Mononuclear cell (primary cell): ENCODE results near the gene JAGN1. TPM values are rescaled to one million over a fixed set of nuclear protein-coding genes. Genes with fewer than 3 reads are reported as not detected.

Experiments used
- H3K27me3 ChIP-seq: 2 replicates; pipeline ENCODE4 v1.6.0; 2011; ENCODE audit warnings: low read length, control low read depth; ENCODE audit not compliant: insufficient read depth
- H3K4me1 ChIP-seq: 2 replicates; pipeline ENCODE4 v1.5.1; 2011; ENCODE audit warnings: mild to moderate bottlenecking, low read length, control low read depth; ENCODE audit not compliant: insufficient read depth
- H3K4me3 ChIP-seq: 2 replicates; pipeline ENCODE4 v1.5.1; 2011; ENCODE audit warnings: mild to moderate bottlenecking, low read length, moderate library complexity
- H3K9me3 ChIP-seq: 2 replicates; pipeline ENCODE4 v1.5.1; 2011; ENCODE audit warnings: low read depth, mild to moderate bottlenecking, control low read depth, low read length
- total RNA-seq: library from RNA; depleted of rRNA; stranded (reverse); fragments of >200 nt; gene quantifications from one replicate; pipeline ENCODE4 v1.2.3, GENCODE V29; 2012

Gene JAGN1
- total RNA-seq, 1 donor = 15.0 TPM

DNA sequence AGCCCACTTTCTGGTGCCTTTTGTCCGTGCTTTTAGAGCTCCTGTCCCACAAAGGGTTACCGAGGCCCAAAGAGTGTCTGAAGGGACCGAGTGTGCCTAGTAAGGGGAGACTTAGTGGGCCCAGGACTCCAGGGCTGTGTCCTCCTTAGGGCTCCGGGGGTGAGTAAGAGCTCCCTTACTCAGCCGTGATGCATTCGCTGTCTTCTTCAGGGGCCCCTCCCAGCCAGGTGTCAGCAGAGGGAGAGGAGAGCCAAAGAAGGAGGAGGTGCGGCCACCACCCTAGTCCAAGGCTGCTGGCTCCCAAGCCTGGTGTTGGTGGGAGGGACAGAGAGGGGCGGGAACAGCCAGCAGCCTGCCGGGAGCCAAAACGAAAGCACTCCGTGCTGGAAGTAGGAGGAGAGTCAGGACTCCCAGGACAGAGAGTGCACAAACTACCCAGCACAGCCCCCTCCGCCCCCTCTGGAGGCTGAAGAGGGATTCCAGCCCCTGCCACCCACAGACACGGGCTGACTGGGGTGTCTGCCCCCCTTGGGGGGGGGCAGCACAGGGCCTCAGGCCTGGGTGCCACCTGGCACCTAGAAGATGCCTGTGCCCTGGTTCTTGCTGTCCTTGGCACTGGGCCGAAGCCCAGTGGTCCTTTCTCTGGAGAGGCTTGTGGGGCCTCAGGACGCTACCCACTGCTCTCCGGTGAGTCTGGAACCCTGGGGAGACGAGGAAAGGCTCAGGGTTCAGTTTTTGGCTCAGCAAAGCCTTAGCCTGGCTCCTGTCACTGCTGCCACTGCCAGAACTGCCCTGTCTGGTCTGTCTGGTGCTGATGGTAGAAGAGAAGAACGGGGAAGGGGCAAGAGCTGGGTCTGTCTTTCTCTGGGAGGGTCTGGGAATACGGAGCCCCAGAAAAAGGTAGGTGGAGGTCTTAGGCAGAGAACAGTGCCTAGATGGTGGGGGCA, 26.6 kb downstream of the JAGN1 start, which contains the start of gene IL17RC:
IL17RC (plus strand) TSS at position 365 of the 947 bp plus-strand sequence; CDS start at position 583, 218 bp downstream.
- no peaks in the 10 kb centered on the region for H3K9me3 ChIP-seq
- H3K27me3 ChIP-seq = no peaks in the 10 kb centered on the region
- peaks cover 38% of the 10 kb centered on the region for H3K4me1 ChIP-seq
- peak within 1 kb of the TSS; percentile 42 for H3K4me3 ChIP-seq

DNA sequence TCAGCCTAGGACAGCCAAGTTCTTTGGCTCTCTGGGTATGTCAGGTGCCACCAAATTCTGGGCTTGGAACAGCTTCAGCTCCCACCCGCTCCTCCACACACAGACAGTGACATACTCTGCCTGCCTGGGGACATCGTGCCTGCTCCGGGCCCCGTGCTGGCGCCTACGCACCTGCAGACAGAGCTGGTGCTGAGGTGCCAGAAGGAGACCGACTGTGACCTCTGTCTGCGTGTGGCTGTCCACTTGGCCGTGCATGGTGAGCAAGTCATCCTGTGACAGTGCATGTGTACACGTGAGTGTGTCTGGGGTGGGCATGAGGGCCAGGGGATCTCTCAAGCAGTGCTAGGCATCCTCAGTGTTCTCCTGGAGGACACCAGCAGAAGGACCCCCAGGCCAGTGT, 27.4 kb downstream of the JAGN1 start:
- Histone ChIP-seq H3K27me3 (no peaks in the 10 kb centered on the region), H3K4me3 (no peak overlapping the region), H3K4me1 (peaks cover 31% of the 10 kb centered on the region), H3K9me3 (no peaks in the 10 kb centered on the region)

DNA sequence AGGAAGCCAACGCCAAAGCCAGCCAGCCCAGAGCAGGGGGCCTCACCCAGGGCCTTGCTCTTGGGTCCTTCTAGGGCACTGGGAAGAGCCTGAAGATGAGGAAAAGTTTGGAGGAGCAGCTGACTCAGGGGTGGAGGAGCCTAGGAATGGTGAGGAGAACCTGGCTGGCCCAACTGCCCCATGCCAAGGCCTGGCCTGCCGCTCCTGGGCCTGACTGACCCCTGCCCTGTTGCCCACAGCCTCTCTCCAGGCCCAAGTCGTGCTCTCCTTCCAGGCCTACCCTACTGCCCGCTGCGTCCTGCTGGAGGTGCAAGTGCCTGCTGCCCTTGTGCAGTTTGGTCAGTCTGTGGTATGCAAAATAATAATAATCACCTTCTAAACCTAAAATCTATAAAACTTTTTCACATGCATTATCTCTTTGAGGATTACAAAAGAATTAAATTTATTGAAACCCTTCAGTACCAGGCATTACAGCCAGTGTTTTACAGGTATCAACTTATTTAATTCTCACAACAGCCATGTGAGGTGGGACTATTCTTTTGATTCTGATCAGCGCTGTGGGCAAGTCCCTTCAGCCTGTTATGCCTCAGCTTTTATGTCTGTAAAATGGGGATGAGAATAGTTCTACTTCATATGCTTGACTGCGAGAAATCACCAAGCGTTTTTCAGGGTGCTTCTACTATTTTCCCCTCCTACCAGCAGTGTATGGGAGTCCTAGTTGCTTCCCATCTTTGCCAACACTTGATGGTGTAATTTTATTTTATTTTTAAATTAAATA, 28.0 kb downstream of the JAGN1 start:
- H3K27me3 ChIP-seq = no peaks in the 10 kb centered on the region
- no peaks in the 10 kb centered on the region for H3K9me3 ChIP-seq
- no peak overlapping the region for H3K4me3 ChIP-seq
- peaks cover 29% of the 10 kb centered on the region for H3K4me1 ChIP-seq

DNA sequence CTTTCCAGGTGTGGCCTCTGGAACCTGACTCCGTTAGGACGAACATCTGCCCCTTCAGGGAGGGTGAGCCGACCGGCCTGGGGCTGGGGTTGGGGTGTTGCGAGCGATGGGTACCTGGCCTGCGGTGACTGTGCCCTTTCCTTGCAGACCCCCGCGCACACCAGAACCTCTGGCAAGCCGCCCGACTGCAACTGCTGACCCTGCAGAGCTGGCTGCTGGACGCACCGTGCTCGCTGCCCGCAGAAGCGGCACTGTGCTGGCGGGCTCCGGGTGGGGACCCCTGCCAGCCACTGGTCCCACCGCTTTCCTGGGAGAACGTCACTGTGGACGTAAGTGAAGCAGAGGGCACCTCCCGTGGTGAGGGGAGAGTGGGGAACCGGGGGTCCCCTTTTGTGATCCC, 37.7 kb downstream of the JAGN1 start:
- Histone ChIP-seq H3K4me3 (no peak overlapping the region), H3K27me3 (no peaks in the 10 kb centered on the region), H3K4me1 (peaks cover 10% of the 10 kb centered on the region)

DNA sequence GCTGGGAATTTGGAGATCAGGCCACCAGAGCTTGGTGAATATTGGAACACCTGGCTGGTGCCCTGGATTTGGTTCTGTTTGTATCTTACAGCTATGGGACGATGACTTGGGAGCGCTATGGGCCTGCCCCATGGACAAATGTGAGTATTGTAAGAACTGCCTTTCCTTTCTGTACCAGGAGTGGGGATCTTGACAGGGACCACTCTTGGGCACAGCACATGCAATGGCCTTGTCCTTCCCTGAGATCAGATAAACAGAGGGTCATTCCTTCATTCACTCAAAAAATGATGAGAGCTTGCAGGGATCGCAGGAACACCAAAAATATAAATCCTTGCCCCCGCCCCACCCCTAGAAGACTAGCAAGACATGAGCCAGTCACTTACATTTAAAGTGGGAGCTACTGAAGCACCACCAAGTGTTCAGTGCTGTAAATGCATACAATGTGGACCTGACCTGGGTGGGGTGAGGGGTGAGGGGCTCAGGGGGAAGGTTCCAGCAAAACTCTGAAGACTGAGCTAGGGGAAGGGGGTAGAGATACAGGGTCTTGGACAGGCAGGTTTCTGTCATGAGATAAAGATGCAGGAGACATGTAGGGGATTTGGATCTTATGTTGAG, 40.5 kb downstream of the JAGN1 start:
- Histone ChIP-seq H3K4me1 (peaks cover 31% of the 10 kb centered on the region), H3K27me3 (no peaks in the 10 kb centered on the region), H3K4me3 (no peak overlapping the region), H3K9me3 (no peaks in the 10 kb centered on the region)

More for the DNA sequence above, 37.7 kb downstream of the JAGN1 start:
- no peaks in the 10 kb centered on the region for H3K9me3 ChIP-seq

DNA sequence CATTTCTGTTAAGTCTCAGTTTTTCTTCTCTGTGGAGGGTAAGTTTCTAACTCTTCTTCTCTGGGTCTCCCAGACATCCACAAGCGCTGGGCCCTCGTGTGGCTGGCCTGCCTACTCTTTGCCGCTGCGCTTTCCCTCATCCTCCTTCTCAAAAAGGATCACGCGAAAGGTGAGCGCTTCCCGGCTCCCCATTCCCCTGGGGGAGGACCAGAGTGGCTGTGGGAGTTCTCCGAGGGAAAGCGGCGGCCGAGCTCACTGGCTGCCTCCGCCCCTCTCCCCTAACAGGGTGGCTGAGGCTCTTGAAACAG, 42.1 kb downstream of the JAGN1 start:
- H3K4me1 ChIP-seq = peaks cover 33% of the 10 kb centered on the region
- no peaks in the 10 kb centered on the region for H3K9me3 ChIP-seq
- no peaks in the 10 kb centered on the region for H3K27me3 ChIP-seq
- H3K4me3 ChIP-seq = peak overlapping the region; percentile 79

DNA sequence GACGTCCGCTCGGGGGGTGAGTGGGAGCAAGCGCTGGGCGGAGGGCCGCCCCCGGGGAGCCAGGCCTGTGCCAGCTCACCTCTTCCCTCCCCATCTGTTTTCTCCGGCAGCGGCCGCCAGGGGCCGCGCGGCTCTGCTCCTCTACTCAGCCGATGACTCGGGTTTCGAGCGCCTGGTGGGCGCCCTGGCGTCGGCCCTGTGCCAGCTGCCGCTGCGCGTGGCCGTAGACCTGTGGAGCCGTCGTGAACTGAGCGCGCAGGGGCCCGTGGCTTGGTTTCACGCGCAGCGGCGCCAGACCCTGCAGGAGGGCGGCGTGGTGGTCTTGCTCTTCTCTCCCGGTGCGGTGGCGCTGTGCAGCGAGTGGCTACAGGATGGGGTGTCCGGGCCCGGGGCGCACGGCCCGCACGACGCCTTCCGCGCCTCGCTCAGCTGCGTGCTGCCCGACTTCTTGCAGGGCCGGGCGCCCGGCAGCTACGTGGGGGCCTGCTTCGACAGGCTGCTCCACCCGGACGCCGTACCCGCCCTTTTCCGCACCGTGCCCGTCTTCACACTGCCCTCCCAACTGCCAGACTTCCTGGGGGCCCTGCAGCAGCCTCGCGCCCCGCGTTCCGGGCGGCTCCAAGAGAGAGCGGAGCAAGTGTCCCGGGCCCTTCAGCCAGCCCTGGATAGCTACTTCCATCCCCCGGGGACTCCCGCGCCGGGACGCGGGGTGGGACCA, 42.6 kb downstream of the JAGN1 start:
- peaks cover 33% of the 10 kb centered on the region for H3K4me1 ChIP-seq
- H3K27me3 ChIP-seq = no peaks in the 10 kb centered on the region
- H3K9me3 ChIP-seq = no peaks in the 10 kb centered on the region
- H3K4me3 ChIP-seq = peak overlapping the region; percentile 79

DNA sequence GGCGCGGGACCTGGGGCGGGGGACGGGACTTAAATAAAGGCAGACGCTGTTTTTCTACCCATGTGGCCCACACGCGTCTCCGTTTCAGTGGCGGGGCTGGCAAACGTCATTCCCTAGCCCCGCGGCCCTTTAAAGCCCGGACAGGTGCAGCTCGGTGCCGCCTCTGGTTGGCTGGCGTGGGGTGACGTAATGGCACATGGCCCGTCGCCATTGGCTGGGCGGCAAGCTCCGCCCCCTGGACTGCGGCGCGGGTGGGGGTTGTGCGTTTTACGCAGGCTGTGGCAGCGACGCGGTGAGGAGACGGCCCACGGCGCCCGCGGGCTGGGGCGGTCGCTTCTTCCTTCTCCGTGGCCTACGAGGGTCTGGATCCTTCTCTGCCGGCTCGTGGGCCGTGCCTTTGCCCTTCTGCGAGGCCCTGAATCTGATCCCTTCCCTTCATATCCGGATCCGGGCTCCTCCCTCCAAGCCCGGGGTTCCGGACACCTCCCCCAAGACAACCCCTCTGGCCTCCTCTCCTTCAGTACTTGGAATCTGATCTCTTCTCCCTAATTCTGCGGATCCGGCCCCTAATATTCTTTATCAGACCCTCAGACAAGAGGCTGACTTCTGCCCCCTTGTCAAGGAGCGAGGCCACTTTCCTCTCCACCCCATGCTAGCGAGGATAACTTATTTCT, 43.3 kb downstream of the JAGN1 start, which contains the start of gene CRELD1:
CRELD1 (plus strand) TSS at position 274 of the 674 bp plus-strand sequence. CDS start 605 bp downstream, outside the sequence.
- Histone ChIP-seq H3K27me3 (no peaks in the 10 kb centered on the region), H3K9me3 (no peaks in the 10 kb centered on the region), H3K4me1 (peaks cover 33% of the 10 kb centered on the region), H3K4me3 (peak within 1 kb of the TSS; percentile 79)

DNA sequence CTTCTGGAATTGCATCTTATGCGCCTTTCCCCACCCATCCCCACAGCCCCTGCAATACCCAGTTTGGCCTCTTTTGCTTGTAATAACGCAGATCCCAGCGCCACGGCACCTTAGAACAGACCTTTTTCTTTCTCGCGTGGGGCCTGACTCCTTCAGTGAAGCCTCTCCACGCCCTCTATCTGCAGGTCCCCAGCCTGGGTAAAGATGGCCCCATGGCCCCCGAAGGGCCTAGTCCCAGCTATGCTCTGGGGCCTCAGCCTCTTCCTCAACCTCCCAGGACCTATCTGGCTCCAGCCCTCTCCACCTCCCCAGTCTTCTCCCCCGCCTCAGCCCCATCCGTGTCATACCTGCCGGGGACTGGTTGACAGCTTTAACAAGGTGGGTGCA, 43.8 kb downstream of the JAGN1 start:
- Histone ChIP-seq H3K9me3 (no peaks in the 10 kb centered on the region), H3K27me3 (no peaks in the 10 kb centered on the region), H3K4me3 (peak overlapping the region; percentile 79), H3K4me1 (peaks cover 33% of the 10 kb centered on the region)

DNA sequence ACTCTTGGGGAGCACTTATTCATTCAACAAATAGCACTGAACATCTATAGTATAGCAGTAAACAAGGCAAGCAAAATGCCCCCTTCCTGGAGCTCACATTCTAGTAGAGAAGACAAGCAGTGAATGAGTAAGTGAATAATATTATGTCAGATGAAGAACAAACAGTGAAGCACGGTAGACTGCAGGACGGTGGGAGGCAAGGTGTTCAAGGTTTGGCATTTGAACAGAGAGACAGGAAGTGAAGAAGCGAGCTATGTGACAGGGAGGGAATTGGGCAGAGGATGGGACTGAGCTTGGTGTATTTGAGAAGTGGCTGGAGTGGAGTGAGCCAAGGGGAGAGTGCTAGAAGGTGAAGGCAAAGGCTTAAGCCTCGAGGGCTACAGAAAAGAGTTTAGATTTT, 44.6 kb downstream of the JAGN1 start:
- H3K4me1 ChIP-seq = peaks cover 33% of the 10 kb centered on the region
- H3K4me3 ChIP-seq = no peak overlapping the region
- H3K9me3 ChIP-seq = no peaks in the 10 kb centered on the region
- H3K27me3 ChIP-seq = no peaks in the 10 kb centered on the region

DNA sequence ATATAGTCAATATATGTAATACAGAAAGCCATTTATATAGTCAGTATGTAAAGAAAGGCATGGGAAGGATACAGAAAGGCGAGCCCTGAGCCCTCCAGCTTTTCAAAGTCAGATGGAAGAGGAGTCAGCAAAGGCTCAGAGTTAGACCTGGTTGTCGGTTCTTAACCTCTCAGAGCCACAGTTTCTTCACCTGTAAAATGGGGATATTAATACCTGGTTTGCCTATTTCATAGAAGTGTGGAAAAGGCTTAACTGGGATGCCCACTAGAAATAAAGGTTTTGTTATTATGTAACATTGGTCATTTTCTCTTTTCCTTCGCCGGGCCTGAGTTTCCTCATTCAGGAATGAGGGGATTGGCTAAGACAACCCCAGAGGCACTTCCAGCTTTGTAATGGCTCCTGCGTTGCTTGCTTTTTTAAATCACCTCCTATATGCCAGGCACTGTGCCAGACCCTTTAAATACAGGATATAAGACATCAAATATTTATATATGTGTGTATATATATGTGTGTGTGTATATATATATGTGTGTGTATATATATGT, 45.6 kb downstream of the JAGN1 start:
- H3K4me3 ChIP-seq = no peak overlapping the region
- no peaks in the 10 kb centered on the region for H3K27me3 ChIP-seq
- H3K9me3 ChIP-seq = no peaks in the 10 kb centered on the region
- peaks cover 33% of the 10 kb centered on the region for H3K4me1 ChIP-seq

DNA sequence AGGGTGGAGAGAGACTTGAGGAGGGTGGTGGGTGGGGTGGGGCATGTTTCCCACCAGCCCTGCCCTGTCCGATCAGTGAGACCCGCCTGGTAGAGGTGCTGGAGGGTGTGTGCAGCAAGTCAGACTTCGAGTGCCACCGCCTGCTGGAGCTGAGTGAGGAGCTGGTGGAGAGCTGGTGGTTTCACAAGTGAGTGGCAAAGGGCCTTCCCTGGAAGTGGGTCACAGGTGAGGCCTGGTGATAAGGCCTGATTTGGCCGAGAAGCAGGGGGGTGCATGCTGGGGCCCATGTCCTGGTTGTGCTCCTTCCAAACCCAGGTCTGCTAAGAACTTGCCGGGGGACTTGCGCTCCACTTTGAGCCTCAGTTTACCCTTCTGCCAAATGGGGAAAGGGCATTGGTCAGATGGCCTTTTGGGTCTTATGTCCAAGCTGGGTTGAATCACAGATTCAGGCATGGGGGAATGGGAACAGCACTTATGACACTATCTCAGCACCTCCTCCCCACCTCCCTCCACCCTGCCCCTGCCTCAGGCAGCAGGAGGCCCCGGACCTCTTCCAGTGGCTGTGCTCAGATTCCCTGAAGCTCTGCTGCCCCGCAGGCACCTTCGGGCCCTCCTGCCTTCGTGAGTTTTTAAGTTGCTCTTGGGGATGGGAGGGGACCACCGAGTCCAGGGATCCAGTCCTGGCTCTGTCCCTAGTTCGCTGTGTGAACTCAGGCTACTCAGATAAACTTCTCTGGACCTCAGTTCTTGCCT, 47.3 kb downstream of the JAGN1 start:
- H3K4me1 ChIP-seq = peaks cover 28% of the 10 kb centered on the region
- no peak overlapping the region for H3K4me3 ChIP-seq
- H3K27me3 ChIP-seq = no peaks in the 10 kb centered on the region
- no peaks in the 10 kb centered on the region for H3K9me3 ChIP-seq

DNA sequence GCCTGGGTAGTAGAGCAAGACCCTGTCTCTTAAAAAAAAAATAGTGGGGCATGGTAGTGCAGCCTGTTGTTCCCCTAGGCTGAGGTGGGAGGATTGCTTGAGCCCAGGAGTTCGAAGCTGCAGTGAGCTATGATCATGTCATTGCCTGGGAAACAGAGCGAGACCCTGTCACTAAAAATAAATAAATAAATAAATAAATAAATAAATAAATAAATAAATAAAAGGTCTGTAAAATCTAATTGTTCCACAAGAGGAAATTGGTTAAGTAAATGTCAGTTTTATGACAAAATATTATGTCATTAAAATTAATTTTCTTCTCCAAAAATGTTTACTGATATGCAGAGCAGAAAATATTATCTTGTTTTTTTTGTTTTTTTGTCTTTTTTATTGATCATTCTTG, 48.6 kb downstream of the JAGN1 start:
- H3K27me3 ChIP-seq = no peaks in the 10 kb centered on the region
- H3K4me1 ChIP-seq = peaks cover 19% of the 10 kb centered on the region
- no peak overlapping the region for H3K4me3 ChIP-seq
- H3K9me3 ChIP-seq = no peaks in the 10 kb centered on the region
